DMS53 treated with DMSO at 0.1 percent for 48 hours (cell line): Measurements from ENCODE around the gene UBASH3A.
"Not testable (repeated sequence)": the region's sequence is repeated elsewhere in the genome, so short reads cannot be mapped to it uniquely, and the experiment has no call there.

ENCODE experiments used
- DNase-seq: peaks from one replicate; lab custom pipeline; 2025; ENCODE audit not compliant: unreplicated experiment; lab: John Stamatoyannopoulos, UW

UBASH3A gene

DNA sequence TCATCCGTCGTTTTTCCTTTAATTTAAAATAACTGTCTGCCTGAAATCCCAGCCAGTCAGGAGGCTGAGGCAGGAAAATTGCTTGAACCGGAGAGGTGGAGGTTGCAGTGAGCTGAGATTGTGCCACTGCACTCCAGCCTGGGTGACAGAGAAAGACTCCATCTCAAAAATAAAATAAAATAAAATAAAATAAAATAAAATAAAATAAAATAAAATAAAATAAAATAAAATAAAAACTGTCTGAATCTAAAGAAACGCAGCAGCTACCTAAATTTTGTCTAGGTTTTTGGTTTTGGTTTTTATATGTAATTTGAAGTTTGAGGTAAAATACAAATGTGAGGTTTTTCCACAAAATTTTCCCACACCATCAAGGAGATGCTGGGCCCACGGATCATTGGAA is 5.0 kb downstream of the UBASH3A start:
- DNase-seq, result not testable (repeated sequence)

DNA sequence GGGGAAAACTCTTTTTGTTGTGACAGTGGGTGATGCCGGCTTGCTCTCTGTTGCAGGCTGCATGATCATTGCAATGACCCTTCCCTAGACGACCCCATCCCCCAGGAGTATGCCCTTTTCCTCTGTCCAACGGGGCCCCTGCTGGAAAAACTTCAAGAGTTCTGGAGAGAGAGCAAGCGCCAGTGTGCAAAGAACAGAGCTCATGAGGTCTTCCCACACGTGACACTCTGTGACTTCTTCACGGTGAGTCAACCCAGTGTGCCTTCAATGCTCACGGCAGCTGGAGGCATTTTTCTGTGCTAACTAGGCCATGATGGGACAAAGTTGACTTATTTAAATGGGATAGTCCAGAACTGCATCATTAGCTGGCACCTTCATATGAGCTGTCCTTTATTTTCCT is 5.7 kb downstream of the UBASH3A start:
- no peak for DNase-seq

DNA sequence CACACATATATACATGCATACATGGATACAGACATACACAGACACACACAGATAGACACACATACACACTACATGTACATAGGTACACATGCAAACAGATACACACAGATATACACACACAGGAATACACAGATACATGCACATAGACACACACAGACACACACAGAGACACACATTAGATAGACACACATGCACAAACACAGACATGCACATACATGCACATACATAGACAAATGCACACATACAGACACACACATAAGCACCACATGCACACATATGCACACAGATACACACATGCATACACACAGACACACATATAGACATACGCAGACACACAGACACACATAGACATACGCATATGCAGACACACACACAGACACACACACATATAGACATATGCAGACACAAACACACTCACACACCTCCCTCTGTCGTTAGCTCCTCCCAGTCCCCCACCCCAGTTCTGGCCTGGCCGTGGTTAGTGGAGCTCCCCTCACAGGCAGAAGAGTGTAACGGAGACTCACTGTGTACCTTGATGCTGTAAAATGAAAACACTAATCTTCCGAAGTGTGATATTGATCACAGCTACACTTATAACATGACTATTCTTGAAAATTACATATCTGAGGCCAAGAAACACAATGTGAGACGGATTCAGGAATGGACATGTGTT is 7.6 kb downstream of the UBASH3A start:
- no peak for DNase-seq

- no peak for DNase-seq
Observed at GRCh38 chr21:42411891-42412635, 8.4 kb downstream of the UBASH3A start.

DNA sequence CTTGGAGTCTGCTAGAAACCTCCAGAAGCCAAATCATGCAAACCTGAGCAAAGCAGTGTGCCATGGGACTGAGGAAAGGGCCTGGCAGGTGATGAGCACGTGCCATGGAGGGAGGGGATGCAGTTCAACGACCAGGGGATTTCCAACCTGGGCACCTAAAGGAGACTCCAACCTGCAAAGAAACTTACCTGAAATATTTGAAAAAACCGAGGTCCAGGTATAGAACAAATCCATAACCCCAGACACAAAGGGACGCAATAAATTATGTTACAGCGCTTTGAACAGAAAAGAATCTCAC is 8.9 kb downstream of the UBASH3A start:
- DNase-seq, result no peak

- DNase-seq, result no peak
Observed at GRCh38 chr21:42413093-42413492, 9.4 kb downstream of the UBASH3A start.

- DNase-seq, result no peak
Observed at GRCh38 chr21:42413500-42413899, 9.8 kb downstream of the UBASH3A start.

DNA sequence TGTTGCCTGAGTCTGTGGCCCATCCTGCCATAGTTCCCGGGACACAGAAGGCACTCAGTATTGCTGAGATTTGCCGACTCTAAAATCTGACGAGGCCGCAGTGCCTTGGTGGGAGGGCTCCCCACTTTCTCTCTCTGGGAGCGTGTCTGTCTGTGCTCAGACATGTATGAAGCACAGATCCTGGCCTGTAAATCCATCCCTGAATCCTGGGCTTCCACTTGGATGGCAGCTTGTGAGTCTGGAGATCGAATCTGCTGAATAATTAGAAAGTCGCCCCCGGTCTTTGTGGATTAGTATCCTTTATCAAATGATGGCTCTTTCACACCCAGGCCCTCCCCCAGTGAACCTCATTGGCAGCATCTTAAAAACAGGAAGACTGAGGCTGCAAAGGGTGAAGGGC is 10.4 kb downstream of the UBASH3A start:
- DNase-seq, result no peak

DNA sequence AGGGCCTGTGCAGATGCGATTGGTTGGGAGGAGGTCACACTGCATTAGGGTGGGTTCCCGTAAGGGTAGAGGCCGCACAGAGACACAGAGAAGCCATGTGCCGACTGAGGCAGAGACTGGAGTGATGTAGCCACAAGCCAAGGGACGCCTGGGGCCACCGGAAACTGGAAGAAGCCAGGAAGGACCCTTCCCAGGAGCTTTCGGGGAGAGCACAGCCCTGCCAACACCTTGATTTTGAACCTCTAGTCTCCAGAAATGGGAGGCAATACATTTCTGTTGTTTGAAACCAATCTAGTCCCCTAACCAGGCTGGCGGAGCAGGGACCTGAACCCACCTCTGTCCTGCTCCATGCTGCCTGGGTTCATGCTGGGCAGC is 10.8 kb downstream of the UBASH3A start:
- no peak for DNase-seq

DNA sequence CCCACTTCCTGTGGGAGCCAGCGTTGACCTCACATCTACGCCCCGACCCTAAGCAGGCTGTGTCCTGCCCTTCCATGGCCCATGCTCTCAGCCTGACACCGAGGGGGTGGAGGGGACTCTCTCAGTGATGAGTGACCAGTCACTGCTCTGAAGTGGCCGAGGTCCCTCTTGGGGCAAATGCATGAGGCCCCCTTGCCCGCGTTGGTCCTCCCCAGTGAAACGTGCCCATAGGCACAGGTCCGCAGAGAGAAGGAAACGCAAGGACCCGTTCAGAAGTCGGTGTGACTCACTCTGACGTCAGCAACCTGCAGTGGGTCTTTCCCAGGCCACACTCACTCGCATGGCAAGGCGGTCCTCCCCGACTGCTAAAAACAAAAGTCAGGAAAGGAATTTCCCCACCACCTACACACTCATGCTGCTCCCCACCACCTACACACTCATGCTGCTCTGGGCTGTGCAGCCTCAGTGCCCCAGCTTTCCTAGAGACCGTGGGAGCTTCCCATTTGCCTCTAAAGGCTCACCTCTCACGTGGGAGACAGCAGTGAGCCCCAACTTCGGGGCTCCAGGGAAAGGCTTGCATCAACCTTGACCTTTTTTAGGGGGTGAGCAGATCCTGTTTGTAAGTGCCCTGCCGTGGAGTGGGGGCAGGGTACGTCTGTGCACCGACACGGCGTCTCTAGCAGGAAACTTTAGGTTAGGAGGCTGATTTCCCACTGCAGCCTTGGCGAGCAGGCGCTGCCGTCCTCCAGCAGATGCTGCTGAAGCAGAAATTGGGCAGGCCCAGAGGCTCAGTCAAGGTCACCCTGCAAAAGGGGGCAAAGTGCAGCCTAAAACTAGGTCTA is 11.4 kb downstream of the UBASH3A start:
- peak; percentile 38 for DNase-seq

DNA sequence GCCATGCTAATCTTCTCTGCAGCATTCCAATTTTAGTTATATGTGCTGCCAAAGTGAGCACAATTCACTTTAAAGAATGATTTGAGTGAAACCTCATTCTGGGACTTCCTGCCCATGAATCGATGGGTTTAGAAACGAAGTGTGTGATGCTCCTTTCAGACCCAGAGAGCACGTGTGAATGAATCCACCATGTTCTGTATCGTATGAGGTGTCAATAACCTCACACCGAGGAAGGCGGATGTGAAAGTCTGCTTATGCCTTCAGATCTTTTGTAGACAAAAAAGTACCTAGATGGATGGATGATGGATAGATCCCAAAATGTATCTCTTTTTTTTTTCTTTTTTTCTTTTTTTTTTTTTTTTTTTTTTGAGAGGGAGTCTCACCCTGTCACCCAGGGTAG is 13.8 kb downstream of the UBASH3A start:
- no peak for DNase-seq

DNA sequence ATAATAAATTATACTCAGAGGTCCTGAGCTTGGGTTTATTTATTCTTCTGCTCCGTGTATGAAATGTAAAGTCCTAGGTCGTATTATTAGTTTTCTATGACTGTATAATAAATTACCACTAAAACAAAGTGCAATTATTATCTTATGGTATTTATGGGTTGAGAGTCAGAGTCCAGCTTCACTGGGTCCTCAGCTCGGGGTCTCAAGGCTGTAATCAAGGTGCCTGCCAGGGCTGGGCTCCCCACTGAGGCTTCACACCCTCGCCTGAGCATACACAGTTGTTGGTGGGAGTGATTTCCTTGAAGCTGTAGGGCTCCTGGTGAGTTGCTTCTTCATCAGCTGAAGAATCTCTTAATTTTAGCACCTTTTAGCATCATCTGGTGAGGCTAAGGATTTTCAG is 15.2 kb downstream of the UBASH3A start:
- no peak for DNase-seq

- no peak for DNase-seq
Observed at GRCh38 chr21:42419845-42420244, 16.1 kb downstream of the UBASH3A start.

- DNase-seq, result no peak
Observed at GRCh38 chr21:42421018-42421793, 17.5 kb downstream of the UBASH3A start.

GRCh38 chr21:42423197-42423675 is 19.5 kb downstream of the UBASH3A start:
- DNase-seq, result no peak

DNA sequence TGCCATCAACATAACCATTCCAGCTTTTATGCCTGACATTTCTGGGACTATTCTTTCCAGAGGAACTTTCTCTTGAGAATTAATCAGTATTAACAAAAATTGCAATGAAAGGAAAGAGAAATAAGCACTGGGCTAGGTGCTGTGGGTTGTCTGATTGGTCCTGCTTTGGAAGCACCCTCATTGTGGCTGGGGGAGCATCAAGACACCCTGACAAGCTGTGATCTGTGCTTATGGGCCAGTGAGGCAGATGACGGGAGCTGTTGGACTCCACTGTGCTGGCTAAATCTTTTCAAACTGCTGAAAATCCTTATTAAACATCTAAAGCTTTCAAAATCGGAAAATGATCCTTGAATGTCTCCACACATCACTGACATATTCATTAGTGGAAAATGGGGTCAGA is 20.0 kb downstream of the UBASH3A start:
- DNase-seq, result no peak

GRCh38 chr21:42424914-42425541 is 21.3 kb downstream of the UBASH3A start:
- no peak for DNase-seq

- no peak for DNase-seq
Observed at GRCh38 chr21:42425591-42425990, 21.9 kb downstream of the UBASH3A start.

GRCh38 chr21:42426424-42426823 is 22.7 kb downstream of the UBASH3A start:
- DNase-seq, result no peak

GRCh38 chr21:42426876-42427480 is 23.3 kb downstream of the UBASH3A start:
- DNase-seq, result no peak
